Upper lobe of right lung (tissue), 1 donor: ENCODE data around the gene RPP25L. TPM values are rescaled to one million over a fixed set of nuclear protein-coding genes. Genes with fewer than 3 reads are reported as not detected.

Source experiments
- ATAC-seq: fragments of 200-7000 bp; cut with Tn5 transposase; one replicate; pipeline ENCODE4 v1.9.1; 2020; ENCODE audit warnings: mild to moderate bottlenecking, moderate library complexity
- DNase-seq: peaks from one replicate; pipeline ENCODE4 v3.0.0-alpha.2; 2020
- H3K27ac ChIP-seq: fragments of 200-600 bp; one replicate; pipeline ENCODE4 v1.8.0; 2022
- H3K27me3 ChIP-seq: fragments of 200-600 bp; one replicate; pipeline ENCODE4 v1.8.0; 2022; ENCODE audit warnings: mild to moderate bottlenecking
- H3K36me3 ChIP-seq: fragments of 200-600 bp; one replicate; pipeline ENCODE4 v1.8.0; 2022
- H3K4me1 ChIP-seq: fragments of 200-600 bp; one replicate; pipeline ENCODE4 v1.8.0; 2022
- H3K4me3 ChIP-seq: fragments of 200-600 bp; one replicate; pipeline ENCODE4 v1.8.0; 2022; ENCODE audit warnings: mild to moderate bottlenecking
- H3K9me3 ChIP-seq: fragments of 200-600 bp; one replicate; pipeline ENCODE4 v1.8.0; 2022
- intact Hi-C: fragments of 100-400 bp; cut with DNase I; formaldehyde crosslinking; loops from one replicate; pipeline ENCODE4 v1.11.0; 2022
- total RNA-seq: library from RNA; stranded (reverse); fragmentation: NEBNext Ultra II Directional; extraction: Animal tissue kit (Norgen Biotek cat#: 25700); gene quantifications from one replicate; pipeline ENCODE4 v1.2.1, GENCODE V29; 2021
- TF ChIP-seq, protein P1 (sequence below): fragments of 200-600 bp; IDR thresholded peaks from one replicate; pipeline ENCODE4 v1.8.0; 2022; ENCODE audit warnings: antibody characterized with exemption
- donor health status: DM: no; HTN: yes; CAD: no; lungs with severe emphysema.

Gene RPP25L
- total RNA-seq, 1 donor from 2014 or later: 16.7 TPM

- Histone ChIP-seq H3K4me3 (no peak overlapping the region), H3K4me1 (no peaks in the 10 kb centered on the region), H3K27me3 (peaks cover 64% of the 10 kb centered on the region), H3K9me3 (no peaks in the 10 kb centered on the region), H3K27ac (no peak overlapping the region), H3K36me3 (no peaks in the 10 kb centered on the region)
- DNase-seq: no peak
- ATAC-seq: no peak
- TF ChIP-seq, protein P1, sequence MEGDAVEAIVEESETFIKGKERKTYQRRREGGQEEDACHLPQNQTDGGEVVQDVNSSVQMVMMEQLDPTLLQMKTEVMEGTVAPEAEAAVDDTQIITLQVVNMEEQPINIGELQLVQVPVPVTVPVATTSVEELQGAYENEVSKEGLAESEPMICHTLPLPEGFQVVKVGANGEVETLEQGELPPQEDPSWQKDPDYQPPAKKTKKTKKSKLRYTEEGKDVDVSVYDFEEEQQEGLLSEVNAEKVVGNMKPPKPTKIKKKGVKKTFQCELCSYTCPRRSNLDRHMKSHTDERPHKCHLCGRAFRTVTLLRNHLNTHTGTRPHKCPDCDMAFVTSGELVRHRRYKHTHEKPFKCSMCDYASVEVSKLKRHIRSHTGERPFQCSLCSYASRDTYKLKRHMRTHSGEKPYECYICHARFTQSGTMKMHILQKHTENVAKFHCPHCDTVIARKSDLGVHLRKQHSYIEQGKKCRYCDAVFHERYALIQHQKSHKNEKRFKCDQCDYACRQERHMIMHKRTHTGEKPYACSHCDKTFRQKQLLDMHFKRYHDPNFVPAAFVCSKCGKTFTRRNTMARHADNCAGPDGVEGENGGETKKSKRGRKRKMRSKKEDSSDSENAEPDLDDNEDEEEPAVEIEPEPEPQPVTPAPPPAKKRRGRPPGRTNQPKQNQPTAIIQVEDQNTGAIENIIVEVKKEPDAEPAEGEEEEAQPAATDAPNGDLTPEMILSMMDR: no peak
- intact Hi-C loops: no loop called here
Measured at GRCh38 chr9:34577400-34578240, 34.3 kb downstream of the RPP25L start.

- Histone ChIP-seq H3K9me3 (no peaks in the 10 kb centered on the region), H3K4me1 (no peaks in the 10 kb centered on the region), H3K4me3 (no peak overlapping the region), H3K36me3 (no peaks in the 10 kb centered on the region), H3K27me3 (peaks cover 57% of the 10 kb centered on the region), H3K27ac (no peak overlapping the region)
- no peak for DNase-seq
- TF ChIP-seq, protein P1: no peak
- ATAC-seq: no peak
- intact Hi-C loops: no loop called here
Measured at GRCh38 chr9:34576597-34577399, 35.1 kb downstream of the RPP25L start.

GRCh38 chr9:34575862-34576596, 35.9 kb downstream of the RPP25L start:
- DNase-seq (no peak), ATAC-seq (peak; percentile 4)
- TF ChIP-seq, protein P1: no peak
- peaks cover 51% of the 10 kb centered on the region for H3K27me3 ChIP-seq
- no peaks in the 10 kb centered on the region for H3K4me1 ChIP-seq
- H3K9me3 ChIP-seq: no peaks in the 10 kb centered on the region
- intact Hi-C loops: no loop called here
- H3K36me3 ChIP-seq: no peaks in the 10 kb centered on the region
- H3K27ac ChIP-seq: no peak overlapping the region
- H3K4me3 ChIP-seq: no peak overlapping the region

- no peaks in the 10 kb centered on the region for H3K36me3 ChIP-seq
- no peaks in the 10 kb centered on the region for H3K9me3 ChIP-seq
- H3K27me3 ChIP-seq: peaks cover 45% of the 10 kb centered on the region
- H3K27ac ChIP-seq: no peak overlapping the region
- no peak overlapping the region for H3K4me3 ChIP-seq
- TF ChIP-seq, protein P1: no peak
- intact Hi-C loops: no loop called here
- ATAC-seq (no peak), DNase-seq (no peak)
- no peaks in the 10 kb centered on the region for H3K4me1 ChIP-seq
Measured at GRCh38 chr9:34575241-34575640, 36.7 kb downstream of the RPP25L start.

GRCh38 chr9:34574571-34574970, 37.3 kb downstream of the RPP25L start:
- intact Hi-C loops: no loop called here

More at GRCh38 chr9:34574571-34574970, 37.3 kb downstream of the RPP25L start:
- ATAC-seq: no peak
- Histone ChIP-seq H3K27ac (no peak overlapping the region), H3K27me3 (peaks cover 39% of the 10 kb centered on the region), H3K36me3 (no peaks in the 10 kb centered on the region), H3K4me3 (no peak overlapping the region), H3K4me1 (no peaks in the 10 kb centered on the region), H3K9me3 (no peaks in the 10 kb centered on the region)
- DNase-seq: no peak
- TF ChIP-seq, protein P1: no peak
